Measurements from ENCODE around the gene ARID4B.

Gene ARID4B

GRCh38 chr1:235328271-235329138, 526 bp upstream of the ARID4B start, which contains the start of gene GGPS1:
Gene GGPS1 (plus strand): TSS chr1:235328570. CDS start chr1:235335265, 6,695 bp downstream.
- H3K4me3 ChIP-seq (ENCODE audit: low read depth, low read length): peak within 1 kb of the TSS; percentile 96
- no peak for TF ChIP-seq CTCF (conservative IDR thresholded peaks at IDR 0.05; ENCODE audit: low read depth, low read length)
- DNase-seq (ENCODE audit: low read depth): peak; percentile 100

GRCh38 chr1:235326719-235327558, 1.0 kb downstream of the ARID4B start:
- peak; percentile 22 for DNase-seq (ENCODE audit: low read depth)
- no peak for TF ChIP-seq CTCF (conservative IDR thresholded peaks at IDR 0.05; ENCODE audit: low read depth, low read length)
- peak overlapping the region; percentile 96 for H3K4me3 ChIP-seq (ENCODE audit: low read depth, low read length)

- no peak for TF ChIP-seq CTCF (conservative IDR thresholded peaks at IDR 0.05; ENCODE audit: low read depth, low read length)
- H3K4me3 ChIP-seq (ENCODE audit: low read depth, low read length): peak overlapping the region; percentile 96
- no peak for DNase-seq (ENCODE audit: low read depth)
These were observed 2.1 kb downstream of the ARID4B start for GRCh38 chr1:235325854-235326253.

- no peak for TF ChIP-seq CTCF (conservative IDR thresholded peaks at IDR 0.05; ENCODE audit: low read depth, low read length)
- no peak for DNase-seq (ENCODE audit: low read depth)
- peak overlapping the region; percentile 21 for H3K4me3 ChIP-seq (ENCODE audit: low read depth, low read length)
These were observed 2.8 kb downstream of the ARID4B start for GRCh38 chr1:235325139-235325538.

GRCh38 chr1:235324296-235324695, 3.7 kb downstream of the ARID4B start:
- H3K4me3 ChIP-seq (ENCODE audit: low read depth, low read length): no peak overlapping the region
- DNase-seq (ENCODE audit: low read depth): no peak
- TF ChIP-seq CTCF (conservative IDR thresholded peaks at IDR 0.05; ENCODE audit: low read depth, low read length): no peak

GRCh38 chr1:235320521-235321179, 7.3 kb downstream of the ARID4B start:
- TF ChIP-seq CTCF (conservative IDR thresholded peaks at IDR 0.05; ENCODE audit: low read depth, low read length): no peak
- no peak overlapping the region for H3K4me3 ChIP-seq (ENCODE audit: low read depth, low read length)
- DNase-seq (ENCODE audit: low read depth): no peak
